MM.1S (cell line): ENCODE measurements around the gene CABLES1.

Source experiments
- DNase-seq: peaks from one replicate; pipeline ENCODE4 v3.0.0-alpha.2; 2015
- H2AFZ ChIP-seq: fragments of 300-600 bp; sonication (generic); 2 replicates; pipeline ENCODE4 v1.6.0; 2016; ENCODE audit warnings: antibody characterized with exemption, low read length
- H3F3A ChIP-seq: fragments of 300-600 bp; sonication (generic); 2 replicates; pipeline ENCODE4 v1.6.1; 2016; ENCODE audit warnings: mild to moderate bottlenecking, antibody characterized with exemption, low read length, moderate library complexity, mixed read lengths; ENCODE audit not compliant: insufficient read depth
- H3K27ac ChIP-seq: fragments of 300-600 bp; sonication (generic); 2 replicates; pipeline ENCODE4 v1.5.1; 2016; ENCODE audit warnings: mild to moderate bottlenecking, low read length
- H3K27me3 ChIP-seq: fragments of 300-600 bp; sonication (generic); replicated peaks from 2 replicates; pipeline ENCODE4 v1.6.0; 2016; ENCODE audit warnings: low read length; ENCODE audit not compliant: insufficient read depth
- H3K36me3 ChIP-seq: fragments of 300-600 bp; sonication (generic); replicated peaks from 2 replicates; pipeline ENCODE4 v1.6.1; 2016; ENCODE audit warnings: mild to moderate bottlenecking, low read length, mixed read lengths; ENCODE audit not compliant: insufficient read depth
- H3K4me1 ChIP-seq: fragments of 300-600 bp; sonication (generic); 2 replicates; pipeline ENCODE4 v1.6.1; 2016; ENCODE audit warnings: low read length, mixed read lengths
- H3K4me2 ChIP-seq: fragments of 300-600 bp; sonication (generic); 2 replicates; pipeline ENCODE4 v1.6.0; 2016; ENCODE audit warnings: low read depth, low read length
- H3K4me3 ChIP-seq: fragments of 300-600 bp; sonication (generic); 2 replicates; pipeline ENCODE4 v1.5.1; 2016; ENCODE audit warnings: low read length, mixed read lengths
- H3K79me2 ChIP-seq: fragments of 300-600 bp; sonication (generic); 2 replicates; pipeline ENCODE4 v1.6.1; 2016; ENCODE audit warnings: mixed run types, low read length, mixed read lengths
- H3K9ac ChIP-seq: fragments of 300-600 bp; sonication (generic); 2 replicates; pipeline ENCODE4 v1.6.1; 2016; ENCODE audit warnings: low read length, mixed read lengths
- H3K9me2 ChIP-seq: fragments of 300-600 bp; sonication (generic); replicated peaks from 2 replicates; pipeline ENCODE4 v1.6.1; 2016; ENCODE audit warnings: mild to moderate bottlenecking, low read length, mixed read lengths; ENCODE audit not compliant: insufficient read depth
- H3K9me3 ChIP-seq: fragments of 300-600 bp; sonication (generic); replicated peaks from 2 replicates; pipeline ENCODE4 v1.6.1; 2016; ENCODE audit warnings: mild to moderate bottlenecking, low read length, mixed read lengths; ENCODE audit not compliant: insufficient read depth
- H4K20me1 ChIP-seq: fragments of 300-600 bp; sonication (generic); 2 replicates; pipeline ENCODE4 v1.6.1; 2016; ENCODE audit warnings: mild to moderate bottlenecking, low read length, moderate library complexity, mixed read lengths; ENCODE audit not compliant: insufficient read depth
- CTCF ChIP-seq: fragments of 300-600 bp; sonication (generic); IDR thresholded peaks from 2 replicates; pipeline ENCODE4 v1.5.1; 2016; ENCODE audit warnings: antibody characterized with exemption, low read length, mixed read lengths
- EZH2 ChIP-seq: fragments of 300-600 bp; sonication (generic); optimal IDR thresholded peaks from 2 replicates; pipeline ENCODE3; 2017; ENCODE audit warnings: low read depth, mild to moderate bottlenecking, antibody characterized with exemption, low read length, mixed read lengths
- EZH2phosphoT487 ChIP-seq: fragments of 300-600 bp; sonication (generic); IDR thresholded peaks from 2 replicates; pipeline ENCODE4 v1.6.1; 2018; ENCODE audit warnings: antibody characterized with exemption, low read length

CABLES1 gene

GRCh38 chr18:23302851-23303527 lies 167.7 kb downstream of the CABLES1 start:
- TF ChIP-seq EZH2 (no peak), CTCF (no peak), EZH2phosphoT487 (no peak)
- Histone ChIP-seq H3K27me3 (no peaks in the 10 kb centered on the region), H4K20me1 (no peaks in the 10 kb centered on the region), H3F3A (no peaks in the 10 kb centered on the region), H2AFZ (no peak overlapping the region), H3K27ac (no peak overlapping the region), H3K4me3 (no peak overlapping the region), H3K4me1 (peaks cover 5% of the 10 kb centered on the region; the same call in 1 of the 2 replicates), H3K9me3 (no peaks in the 10 kb centered on the region), H3K9me2 (no peaks in the 10 kb centered on the region), H3K4me2 (no peak overlapping the region), H3K79me2 (no peaks in the 10 kb centered on the region), H3K9ac (no peak overlapping the region), H3K36me3 (no peaks in the 10 kb centered on the region)
- DNase-seq, result no peak

GRCh38 chr18:23306822-23307221 lies 171.5 kb downstream of the CABLES1 start:
- Histone ChIP-seq H3K9ac (no peak overlapping the region), H3K27me3 (no peaks in the 10 kb centered on the region), H2AFZ (no peak overlapping the region), H4K20me1 (no peaks in the 10 kb centered on the region), H3K9me2 (no peaks in the 10 kb centered on the region), H3K27ac (no peak overlapping the region), H3K4me2 (no peak overlapping the region), H3K4me3 (no peak overlapping the region), H3K79me2 (no peaks in the 10 kb centered on the region), H3F3A (no peaks in the 10 kb centered on the region), H3K36me3 (no peaks in the 10 kb centered on the region), H3K9me3 (no peaks in the 10 kb centered on the region), H3K4me1 (peaks cover 8% of the 10 kb centered on the region; the same call in 1 of the 2 replicates)
- TF ChIP-seq EZH2, result no peak
- no peak for TF ChIP-seq CTCF
- TF ChIP-seq EZH2phosphoT487, result no peak
- no peak for DNase-seq

GRCh38 chr18:23307567-23308295 lies 172.4 kb downstream of the CABLES1 start:
- Histone ChIP-seq H4K20me1 (no peaks in the 10 kb centered on the region), H3K9me3 (no peaks in the 10 kb centered on the region), H3K9ac (no peak overlapping the region), H3K79me2 (no peaks in the 10 kb centered on the region), H3F3A (no peaks in the 10 kb centered on the region), H3K9me2 (no peaks in the 10 kb centered on the region), H2AFZ (no peak overlapping the region), H3K27ac (no peak overlapping the region), H3K36me3 (no peaks in the 10 kb centered on the region), H3K4me1 (peaks cover 8% of the 10 kb centered on the region; the same call in 1 of the 2 replicates), H3K4me2 (no peak overlapping the region), H3K27me3 (no peaks in the 10 kb centered on the region), H3K4me3 (no peak overlapping the region)
- DNase-seq, result no peak
- no peak for TF ChIP-seq CTCF
- TF ChIP-seq EZH2phosphoT487, result no peak
- no peak for TF ChIP-seq EZH2
